ENCODE measurements around the gene AAGAB.
"Not testable (repeated sequence)": the region's sequence is repeated elsewhere in the genome, so short reads cannot be mapped to it uniquely, and the experiment has no call there.

AAGAB gene

GRCh38 chr15:67267951-67268941 is 13.8 kb upstream of the AAGAB start:
- Histone ChIP-seq H3K36me3 (ENCODE audit: control insufficient read depth, insufficient read depth, low read length) (no peaks in the 10 kb centered on the region), H3K4me3 (replicated peaks; ENCODE audit: low read depth, low read length) (no peak overlapping the region), H3K27me3 (replicated peaks; ENCODE audit: control insufficient read depth, insufficient read depth, low read length) (no peaks in the 10 kb centered on the region)
- TF ChIP-seq, protein P1, sequence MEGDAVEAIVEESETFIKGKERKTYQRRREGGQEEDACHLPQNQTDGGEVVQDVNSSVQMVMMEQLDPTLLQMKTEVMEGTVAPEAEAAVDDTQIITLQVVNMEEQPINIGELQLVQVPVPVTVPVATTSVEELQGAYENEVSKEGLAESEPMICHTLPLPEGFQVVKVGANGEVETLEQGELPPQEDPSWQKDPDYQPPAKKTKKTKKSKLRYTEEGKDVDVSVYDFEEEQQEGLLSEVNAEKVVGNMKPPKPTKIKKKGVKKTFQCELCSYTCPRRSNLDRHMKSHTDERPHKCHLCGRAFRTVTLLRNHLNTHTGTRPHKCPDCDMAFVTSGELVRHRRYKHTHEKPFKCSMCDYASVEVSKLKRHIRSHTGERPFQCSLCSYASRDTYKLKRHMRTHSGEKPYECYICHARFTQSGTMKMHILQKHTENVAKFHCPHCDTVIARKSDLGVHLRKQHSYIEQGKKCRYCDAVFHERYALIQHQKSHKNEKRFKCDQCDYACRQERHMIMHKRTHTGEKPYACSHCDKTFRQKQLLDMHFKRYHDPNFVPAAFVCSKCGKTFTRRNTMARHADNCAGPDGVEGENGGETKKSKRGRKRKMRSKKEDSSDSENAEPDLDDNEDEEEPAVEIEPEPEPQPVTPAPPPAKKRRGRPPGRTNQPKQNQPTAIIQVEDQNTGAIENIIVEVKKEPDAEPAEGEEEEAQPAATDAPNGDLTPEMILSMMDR (IDR thresholded peaks at IDR 0.05; ENCODE audit: insufficient read depth, low read length, poor library complexity, severe bottlenecking): no peak
- no peak for DNase-seq (ENCODE audit: extremely low read depth, insufficient read length)

DNA sequence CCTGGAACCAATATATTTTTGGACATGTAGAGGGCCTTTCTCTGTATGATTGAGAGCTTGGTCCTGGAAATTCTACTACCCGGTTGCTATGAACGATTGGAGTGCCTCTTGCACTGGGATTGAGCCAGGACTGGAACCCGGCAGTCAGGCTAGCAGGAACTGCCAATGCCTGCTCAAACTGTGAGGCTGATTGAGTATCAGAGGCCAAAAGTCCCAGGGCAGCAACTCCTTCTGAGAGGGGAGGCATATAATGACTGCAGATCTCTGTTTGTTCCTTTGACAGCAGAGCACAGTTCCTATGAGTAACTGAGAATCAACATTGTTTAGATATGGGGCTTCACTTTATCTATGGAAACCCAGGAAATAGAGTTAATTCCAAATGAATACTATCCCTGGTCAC is 13.0 kb upstream of the AAGAB start:
- Histone ChIP-seq H3K4me3 (replicated peaks; ENCODE audit: low read depth, low read length) (no peak overlapping the region), H3K36me3 (ENCODE audit: control insufficient read depth, insufficient read depth, low read length) (no peaks in the 10 kb centered on the region), H3K27me3 (replicated peaks; ENCODE audit: control insufficient read depth, insufficient read depth, low read length) (no peaks in the 10 kb centered on the region)
- TF ChIP-seq, protein P1 (IDR thresholded peaks at IDR 0.05; ENCODE audit: insufficient read depth, low read length, poor library complexity, severe bottlenecking): no peak
- no peak for DNase-seq (ENCODE audit: extremely low read depth, insufficient read length)

- Histone ChIP-seq H3K27me3 (replicated peaks; ENCODE audit: control insufficient read depth, insufficient read depth, low read length) (no peaks in the 10 kb centered on the region), H3K36me3 (ENCODE audit: control insufficient read depth, insufficient read depth, low read length) (no peaks in the 10 kb centered on the region), H3K4me3 (replicated peaks; ENCODE audit: low read depth, low read length) (no peak overlapping the region)
- DNase-seq (ENCODE audit: extremely low read depth, insufficient read length): no peak
- TF ChIP-seq, protein P1 (IDR thresholded peaks at IDR 0.05; ENCODE audit: insufficient read depth, low read length, poor library complexity, severe bottlenecking): no peak
Measured at GRCh38 chr15:67266870-67267269, 12.4 kb upstream of the AAGAB start.

DNA sequence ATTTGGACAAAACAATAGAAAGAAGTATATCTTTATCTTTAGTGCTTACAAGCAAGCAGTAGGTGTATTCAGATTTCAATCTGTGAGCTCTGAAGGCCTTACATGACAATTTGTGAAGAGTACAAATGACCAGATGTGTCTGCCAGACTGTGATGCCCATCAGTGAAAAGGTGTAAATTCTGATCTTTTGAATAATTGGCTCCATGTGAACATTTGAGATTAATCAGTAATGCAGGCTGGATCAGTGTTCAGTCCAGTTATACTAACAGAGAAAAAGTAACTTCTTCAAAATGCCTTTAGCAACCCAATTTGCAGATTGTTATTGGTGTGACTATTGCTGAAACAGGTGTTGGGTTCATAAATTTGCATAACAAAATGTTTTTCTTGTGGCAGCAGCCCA is 5.3 kb upstream of the AAGAB start:
- DNase-seq (ENCODE audit: extremely low read depth, insufficient read length): no peak
- H3K27me3 ChIP-seq (replicated peaks; ENCODE audit: control insufficient read depth, insufficient read depth, low read length): no peaks in the 10 kb centered on the region; the same call in 1 of the 2 replicates
- no peaks in the 10 kb centered on the region for H3K36me3 ChIP-seq (ENCODE audit: control insufficient read depth, insufficient read depth, low read length)
- TF ChIP-seq, protein P1 (IDR thresholded peaks at IDR 0.05; ENCODE audit: insufficient read depth, low read length, poor library complexity, severe bottlenecking): no peak
- H3K4me3 ChIP-seq (replicated peaks; ENCODE audit: low read depth, low read length): no peak overlapping the region

DNA sequence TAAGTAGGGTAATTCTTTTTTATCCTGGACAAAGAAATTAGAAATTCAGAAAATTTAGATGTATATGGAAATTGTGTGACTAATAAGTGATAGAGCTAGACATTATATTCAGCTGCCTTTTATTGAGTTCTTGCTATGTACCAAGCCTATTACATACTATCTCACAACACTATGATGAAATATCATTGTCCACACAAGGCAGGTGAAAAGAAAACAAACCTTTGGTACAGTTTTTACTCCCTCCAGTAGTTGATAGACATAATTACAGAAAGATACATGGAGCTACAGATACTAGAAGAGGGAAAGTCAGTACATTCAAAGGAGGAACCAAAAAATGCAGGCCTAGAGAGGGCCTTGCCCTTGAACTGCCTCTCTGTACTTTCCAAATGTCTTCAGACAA is 4.9 kb upstream of the AAGAB start:
- TF ChIP-seq, protein P1 (IDR thresholded peaks at IDR 0.05; ENCODE audit: insufficient read depth, low read length, poor library complexity, severe bottlenecking): no peak

GRCh38 chr15:67258412-67258811 is 4.0 kb upstream of the AAGAB start:
- H3K27me3 ChIP-seq (replicated peaks; ENCODE audit: control insufficient read depth, insufficient read depth, low read length); H3K4me3 ChIP-seq (replicated peaks; ENCODE audit: low read depth, low read length); H3K36me3 ChIP-seq (ENCODE audit: control insufficient read depth, insufficient read depth, low read length); DNase-seq (ENCODE audit: extremely low read depth, insufficient read length): not testable (repeated sequence)

More for the DNA sequence above, 4.9 kb upstream of the AAGAB start:
- no peak for DNase-seq (ENCODE audit: extremely low read depth, insufficient read length)
- no peaks in the 10 kb centered on the region; the same call in 1 of the 2 replicates for H3K27me3 ChIP-seq (replicated peaks; ENCODE audit: control insufficient read depth, insufficient read depth, low read length)
- H3K4me3 ChIP-seq (replicated peaks; ENCODE audit: low read depth, low read length): no peak overlapping the region
- no peaks in the 10 kb centered on the region for H3K36me3 ChIP-seq (ENCODE audit: control insufficient read depth, insufficient read depth, low read length)
